Omental fat pad (tissue), 4 donors: Measurements from ENCODE around the gene MYO6. TPM values are rescaled to one million over a fixed set of nuclear protein-coding genes. Genes with fewer than 3 reads are reported as not detected.

Source experiments
- ATAC-seq: fragments of 150-250 bp; one replicate; pipeline ENCODE4 v1.9.1; 2016; ENCODE audit warnings: mild to moderate bottlenecking, moderate library complexity; ENCODE audit not compliant: low FRiP score
- DNase-seq: peaks from one replicate; pipeline ENCODE4 v3.0.0-alpha.2; 2019; ENCODE audit warnings: low spot score
- CTCF ChIP-seq, 3 donors: fragments of 450-650 bp; IDR thresholded peaks; one replicate each; pipeline ENCODE4 v1.5.1; 2016 to 2017; ENCODE audit warnings: antibody characterized with exemption in 3 of 3, mild to moderate bottlenecking in 3 of 3, moderate library complexity in 2 of 3
- total RNA-seq, 4 donors: library from RNA; depleted of rRNA; stranded (reverse); fragments of >200 nt; gene quantifications; one replicate each; pipeline ENCODE4 v1.1.0, GENCODE V29; 2016

The MYO6 gene
- total RNA-seq, 4 donors from 2014 or later: 12.7 to 31.1 (median 15.6) TPM

GRCh38 chr6:75852721-75853120 is 103.7 kb downstream of the MYO6 start:
- DNase-seq: no peak
- ATAC-seq: no peak
- TF ChIP-seq CTCF (IDR thresholded peaks at IDR 0.05): no peak

- DNase-seq (no peak), ATAC-seq (no peak)
- no peak for TF ChIP-seq CTCF (IDR thresholded peaks at IDR 0.05)
Measured at GRCh38 chr6:75853806-75854205, 104.8 kb downstream of the MYO6 start.

- no peak for TF ChIP-seq CTCF (IDR thresholded peaks at IDR 0.05)
- DNase-seq (no peak), ATAC-seq (no peak)
Measured at GRCh38 chr6:75855052-75855451, 106.0 kb downstream of the MYO6 start.

- TF ChIP-seq CTCF (IDR thresholded peaks at IDR 0.05): no peak
- ATAC-seq: no peak
- DNase-seq: no peak
Measured at GRCh38 chr6:75856902-75857301, 107.9 kb downstream of the MYO6 start.

GRCh38 chr6:75863001-75863400 is 114.0 kb downstream of the MYO6 start:
- DNase-seq (no peak), ATAC-seq (no peak)
- no peak for TF ChIP-seq CTCF (IDR thresholded peaks at IDR 0.05)

GRCh38 chr6:75863784-75864183 is 114.7 kb downstream of the MYO6 start:
- no peak for TF ChIP-seq CTCF (IDR thresholded peaks at IDR 0.05)
- no peak for ATAC-seq
- no peak for DNase-seq

GRCh38 chr6:75864446-75864845 is 115.4 kb downstream of the MYO6 start:
- no peak for ATAC-seq
- TF ChIP-seq CTCF (IDR thresholded peaks at IDR 0.05): no peak
- DNase-seq: no peak
